ENCODE measurements around the gene ACO2. TPM values are rescaled to one million over a fixed set of nuclear protein-coding genes. Genes with fewer than 3 reads are reported as not detected.
A peak's percentile ranks its signal among the peaks of the same experiment; 100 is the strongest.

ACO2 gene
- total and polyA plus RNA-seq, 12 donors: 180 to 1,020 (median 893) TPM

- Histone ChIP-seq H3K27me3 (no peaks in the 10 kb centered on the region), H3K36me3 (peaks cover 6 to 88% (median 51%) of the 10 kb centered on the region in 9 donors), H3K4me3 (no peak overlapping the region), H3K9me3 (no peaks in the 10 kb centered on the region), H3K27ac (peak overlapping the region in 9 of 10 donors; percentile 71 to 90 (median 85)), H3K4me1 (peaks cover 32 to 65% (median 49%) of the 10 kb centered on the region in 9 donors)
- 77 to 79% methylated on average over 12 to 13 of the region's 13 CpGs for WGBS, 2 donors
- peak in 1 of 8 donors; percentile 2 for ATAC-seq
- intact Hi-C loops (cut with DNase I): loop anchor here in 2 of 10 donors (10.0 kb wide), 1 partner anchor 51 kb away; no protein-coding TSS in a partner anchor
- DNase-seq: no peak
- TF ChIP-seq, protein P1, sequence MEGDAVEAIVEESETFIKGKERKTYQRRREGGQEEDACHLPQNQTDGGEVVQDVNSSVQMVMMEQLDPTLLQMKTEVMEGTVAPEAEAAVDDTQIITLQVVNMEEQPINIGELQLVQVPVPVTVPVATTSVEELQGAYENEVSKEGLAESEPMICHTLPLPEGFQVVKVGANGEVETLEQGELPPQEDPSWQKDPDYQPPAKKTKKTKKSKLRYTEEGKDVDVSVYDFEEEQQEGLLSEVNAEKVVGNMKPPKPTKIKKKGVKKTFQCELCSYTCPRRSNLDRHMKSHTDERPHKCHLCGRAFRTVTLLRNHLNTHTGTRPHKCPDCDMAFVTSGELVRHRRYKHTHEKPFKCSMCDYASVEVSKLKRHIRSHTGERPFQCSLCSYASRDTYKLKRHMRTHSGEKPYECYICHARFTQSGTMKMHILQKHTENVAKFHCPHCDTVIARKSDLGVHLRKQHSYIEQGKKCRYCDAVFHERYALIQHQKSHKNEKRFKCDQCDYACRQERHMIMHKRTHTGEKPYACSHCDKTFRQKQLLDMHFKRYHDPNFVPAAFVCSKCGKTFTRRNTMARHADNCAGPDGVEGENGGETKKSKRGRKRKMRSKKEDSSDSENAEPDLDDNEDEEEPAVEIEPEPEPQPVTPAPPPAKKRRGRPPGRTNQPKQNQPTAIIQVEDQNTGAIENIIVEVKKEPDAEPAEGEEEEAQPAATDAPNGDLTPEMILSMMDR (IDR thresholded peaks at IDR 0.05): no peak
These were observed 56.7 kb downstream of the ACO2 start for GRCh38 chr22:41525450-41526225.

DNA sequence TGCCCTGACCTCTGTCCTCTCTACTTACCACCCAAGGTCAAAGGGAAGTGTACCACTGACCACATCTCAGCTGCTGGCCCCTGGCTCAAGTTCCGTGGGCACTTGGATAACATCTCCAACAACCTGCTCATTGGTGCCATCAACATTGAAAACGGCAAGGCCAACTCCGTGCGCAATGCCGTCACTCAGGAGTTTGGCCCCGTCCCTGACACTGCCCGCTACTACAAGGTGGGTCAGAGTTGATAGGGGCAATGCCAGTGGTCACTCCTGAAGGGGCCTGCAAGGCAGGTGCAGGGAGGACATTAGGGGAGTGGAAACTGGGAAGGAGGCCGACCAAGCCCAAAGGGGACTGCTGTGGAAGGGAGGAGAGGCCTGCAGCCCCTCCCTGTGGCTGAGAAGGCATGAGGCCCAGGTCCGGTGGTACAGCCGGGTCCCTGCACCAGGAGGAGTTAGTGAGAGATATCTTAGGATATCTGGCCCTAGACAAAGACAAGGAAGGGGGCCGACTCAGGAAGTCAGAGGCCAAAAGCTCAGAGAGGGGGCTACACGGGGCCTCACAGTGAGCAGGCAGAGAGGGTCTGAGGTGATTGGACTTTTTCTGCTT lies 57.4 kb downstream of the ACO2 start:
- DNase-seq (no peak), ATAC-seq (no peak)
- Histone ChIP-seq H3K4me1 (peaks cover 32 to 64% (median 53%) of the 10 kb centered on the region in 9 donors), H3K4me3 (no peak overlapping the region), H3K27me3 (no peaks in the 10 kb centered on the region), H3K9me3 (no peaks in the 10 kb centered on the region), H3K27ac (peak overlapping the region in 9 of 10 donors; percentile 71 to 90 (median 85)), H3K36me3 (peaks cover 6 to 95% (median 58%) of the 10 kb centered on the region in 9 donors)
- 66 to 69% methylated on average over 12 of the region's 12 CpGs for WGBS, 2 donors
- intact Hi-C loops (cut with DNase I): loop anchor here in 2 of 10 donors (10.0 kb wide), 1 partner anchor 52 kb away; no protein-coding TSS in a partner anchor
- TF ChIP-seq, protein P1 (IDR thresholded peaks at IDR 0.05): no peak

DNA sequence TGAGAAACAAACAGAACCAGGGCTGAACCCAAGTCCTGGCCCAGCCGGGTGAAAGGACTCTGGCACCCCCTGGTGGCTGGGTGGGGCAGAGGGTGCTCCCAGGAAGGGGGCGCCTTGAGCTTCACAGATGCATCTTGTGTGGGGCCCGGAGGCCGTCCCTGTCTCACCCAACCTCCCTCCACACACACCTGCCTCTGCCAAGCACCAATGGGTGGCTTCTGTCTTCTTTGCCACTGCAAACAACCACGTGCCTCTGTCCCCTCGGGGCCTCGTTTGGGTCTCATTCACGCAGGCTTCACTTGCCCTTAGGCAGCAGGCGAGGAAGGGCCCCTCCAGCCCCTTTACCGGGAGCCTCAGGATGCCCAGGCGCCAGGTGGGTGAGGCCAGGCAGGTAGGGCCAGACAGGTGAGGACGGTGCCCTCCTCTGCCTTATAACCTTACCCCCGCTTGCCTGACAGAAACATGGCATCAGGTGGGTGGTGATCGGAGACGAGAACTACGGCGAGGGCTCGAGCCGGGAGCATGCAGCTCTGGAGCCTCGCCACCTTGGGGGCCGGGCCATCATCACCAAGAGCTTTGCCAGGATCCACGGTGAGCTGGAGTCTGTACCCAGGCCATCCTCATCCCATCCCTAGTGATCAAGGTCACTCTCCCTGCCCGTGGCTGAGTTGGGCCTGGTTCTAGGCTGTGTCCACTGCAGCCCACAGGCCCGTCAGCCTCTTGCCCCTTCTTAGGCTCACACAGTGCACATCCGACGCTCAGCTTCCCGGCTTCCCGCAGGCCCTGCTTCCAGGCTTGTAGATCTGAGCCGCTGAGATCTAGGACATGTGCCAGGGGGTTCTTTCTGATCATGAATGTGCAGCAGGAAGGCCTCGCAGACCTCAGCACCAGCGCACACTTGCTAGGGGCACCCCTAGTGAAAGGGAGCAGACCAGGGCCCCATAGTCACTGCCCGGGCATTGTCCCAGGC lies 58.2 kb downstream of the ACO2 start:
- intact Hi-C loops (cut with DNase I): loop anchor here in 2 of 10 donors (10.0 kb wide), 1 partner anchor 52 kb away; no protein-coding TSS in a partner anchor
- Histone ChIP-seq H3K4me3 (no peak overlapping the region), H3K27me3 (no peaks in the 10 kb centered on the region), H3K9me3 (no peaks in the 10 kb centered on the region), H3K4me1 (peaks cover 32 to 64% (median 57%) of the 10 kb centered on the region in 9 donors), H3K36me3 (peaks cover 6 to 97% (median 60%) of the 10 kb centered on the region in 9 donors), H3K27ac (peak overlapping the region in 9 of 10 donors; percentile 71 to 90 (median 85))
- ATAC-seq (peak in 4 of 8 donors; percentile 10 to 41 (median 11)), DNase-seq (peak in 1 of 2 donors; percentile 61)
- WGBS, 2 donors: 67 to 72% methylated on average over 32 of the region's 32 CpGs
- TF ChIP-seq, protein P1 (IDR thresholded peaks at IDR 0.05): peak; percentile 58 to 85 (median 81)
